Measurements from ENCODE around the gene CDK5RAP2.

DNA sequence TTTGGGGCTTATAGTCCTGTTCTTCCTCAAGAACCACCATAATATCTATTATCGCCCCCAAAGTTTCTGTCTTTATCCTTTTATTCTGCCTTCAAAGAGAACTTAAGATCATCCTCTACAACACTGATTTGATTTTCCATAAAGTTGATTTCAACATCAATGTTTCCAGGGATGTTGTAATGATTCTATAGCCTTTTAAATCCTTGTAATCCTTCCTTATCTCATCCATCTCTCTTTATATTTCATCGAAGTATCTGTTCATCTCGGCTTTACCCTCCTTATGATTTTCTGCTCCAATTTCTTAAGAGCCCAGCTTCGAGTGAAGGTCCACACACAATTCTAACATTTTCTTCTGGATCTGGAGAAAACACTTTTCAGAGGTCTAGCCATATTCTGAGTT lies 218.4 kb downstream of the CDK5RAP2 start:
- TF ChIP-seq, protein P1, sequence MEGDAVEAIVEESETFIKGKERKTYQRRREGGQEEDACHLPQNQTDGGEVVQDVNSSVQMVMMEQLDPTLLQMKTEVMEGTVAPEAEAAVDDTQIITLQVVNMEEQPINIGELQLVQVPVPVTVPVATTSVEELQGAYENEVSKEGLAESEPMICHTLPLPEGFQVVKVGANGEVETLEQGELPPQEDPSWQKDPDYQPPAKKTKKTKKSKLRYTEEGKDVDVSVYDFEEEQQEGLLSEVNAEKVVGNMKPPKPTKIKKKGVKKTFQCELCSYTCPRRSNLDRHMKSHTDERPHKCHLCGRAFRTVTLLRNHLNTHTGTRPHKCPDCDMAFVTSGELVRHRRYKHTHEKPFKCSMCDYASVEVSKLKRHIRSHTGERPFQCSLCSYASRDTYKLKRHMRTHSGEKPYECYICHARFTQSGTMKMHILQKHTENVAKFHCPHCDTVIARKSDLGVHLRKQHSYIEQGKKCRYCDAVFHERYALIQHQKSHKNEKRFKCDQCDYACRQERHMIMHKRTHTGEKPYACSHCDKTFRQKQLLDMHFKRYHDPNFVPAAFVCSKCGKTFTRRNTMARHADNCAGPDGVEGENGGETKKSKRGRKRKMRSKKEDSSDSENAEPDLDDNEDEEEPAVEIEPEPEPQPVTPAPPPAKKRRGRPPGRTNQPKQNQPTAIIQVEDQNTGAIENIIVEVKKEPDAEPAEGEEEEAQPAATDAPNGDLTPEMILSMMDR (IDR thresholded peaks at IDR 0.05), result no peak
- TF ChIP-seq POLR2A (IDR thresholded peaks at IDR 0.05), result no peak
- no peak for TF ChIP-seq EP300 (IDR thresholded peaks at IDR 0.05)
- no peak for TF ChIP-seq POLR2AphosphoS5 (IDR thresholded peaks at IDR 0.05)
